Spleen (tissue), 13 donors: ENCODE results near the gene OR2G2. TPM values are rescaled to one million over a fixed set of nuclear protein-coding genes. Genes with fewer than 3 reads are reported as not detected.

Source experiments
- DNase-seq: peaks from one replicate; pipeline ENCODE4 v3.0.0-alpha.2; 2020
- H3K27ac ChIP-seq, 8 donors: fragments of 200-600 bp; sonication (generic) in 7 of 8; 1 replicate in 4 of 8; 2 replicates in 4 of 8; pipeline versions ENCODE4 v1.5.0 to v1.8.0; 2016 to 2021; ENCODE audit warnings: inconsistent platforms in 4 of 8, mild to moderate bottlenecking in 4 of 8, moderate library complexity in 1 of 8
- H3K27me3 ChIP-seq, 7 donors: fragments of 200-600 bp; sonication (generic) in 6 of 7; replicated peaks in 1 of 7; 1 replicate in 4 of 7; 2 replicates in 3 of 7; pipeline versions ENCODE4 v1.5.0 to v1.8.0; 2016 to 2021; ENCODE audit warnings: inconsistent platforms in 3 of 7, mild to moderate bottlenecking in 1 of 7
- H3K36me3 ChIP-seq, 6 donors: fragments of 200-600 bp; sonication (generic) in 5 of 6; 1 replicate in 4 of 6; 2 replicates in 2 of 6; pipeline versions ENCODE4 v1.5.0 to v1.8.0; 2016 to 2021; ENCODE audit warnings: inconsistent platforms in 2 of 6
- H3K4me1 ChIP-seq, 6 donors: fragments of 200-600 bp; sonication (generic) in 5 of 6; 1 replicate in 3 of 6; 2 replicates in 3 of 6; pipeline versions ENCODE4 v1.5.0 to v1.8.0; 2016 to 2021; ENCODE audit warnings: inconsistent platforms in 3 of 6
- H3K4me3 ChIP-seq, 8 donors: fragments of 200-600 bp; sonication (generic) in 7 of 8; 1 replicate in 4 of 8; 2 replicates in 4 of 8; pipeline versions ENCODE4 v1.5.0 to v1.8.0; 2016 to 2021; ENCODE audit warnings: inconsistent platforms in 4 of 8, mild to moderate bottlenecking in 4 of 8, moderate library complexity in 2 of 8
- H3K9me3 ChIP-seq, 8 donors: fragments of 200-600 bp; sonication (generic) in 7 of 8; 1 replicate in 4 of 8; 2 replicates in 4 of 8; pipeline versions ENCODE4 v1.5.0 to v1.8.0; 2016 to 2021; ENCODE audit warnings: inconsistent platforms in 4 of 8
- POLR2A ChIP-seq, 3 donors: fragments of 450-650 bp; IDR thresholded peaks; one replicate each; pipeline ENCODE4 v1.5.1; 2017; ENCODE audit warnings: antibody characterized with exemption in 3 of 3, mild to moderate bottlenecking in 1 of 3
- POLR2AphosphoS5 ChIP-seq, 3 donors: sonication (generic); formaldehyde crosslinking; IDR thresholded peaks; one replicate each; pipeline ENCODE4 v1.5.1; 2017; ENCODE audit warnings: antibody characterized with exemption in 3 of 3
- WGBS, 5 donors: extraction: QIAGEN DNeasy Blood & Tissue Kit in 3 of 5; methylation state at CpG; one replicate each; pipeline versions ENCODE4 v1.1.5 to v1.1.7; 2013 to 2018; 5-methylcytosine and 5-hydroxymethylcytosine counted together
- intact Hi-C: fragments of 100-400 bp; cut with DNase I; formaldehyde crosslinking; loops from one replicate; pipeline ENCODE4 v1.15.0; 2023; ENCODE audit warnings: low total_unique reads
- long read RNA-seq, 2 donors: transcript quantifications; one replicate each; lab custom pipeline, GENCODE V29; 2026
- polyA plus RNA-seq, 3 donors: library from polyadenylated mRNA; stranded (reverse); fragments of 200-250 nt; gene quantifications; one replicate each; pipeline ENCODE4 v1.2.1, GENCODE V29; 2013
- total RNA-seq, 7 donors: library from RNA; depleted of rRNA in 3 of 7; stranded (reverse); fragments of >200 nt in 3 of 7; fragmentation: NEBNext Ultra II Directional in 4 of 7; extraction: Animal tissue kit (Norgen Biotek cat#: 25700) in 4 of 7; gene quantifications; one replicate each; pipeline versions ENCODE4 v1.1.0 to v1.2.1, GENCODE V29; 2016 to 2021
- TF ChIP-seq, protein P1 (sequence below), 11 experiments: fragments of 200-600 bp in 7 of 11; fragments of 450-650 bp in 4 of 11; sonication (generic) in 4 of 11; IDR thresholded peaks in 8 of 11; conservative IDR thresholded peaks in 3 of 11; 1 replicate in 7 of 11; 2 replicates in 4 of 11; pipeline versions ENCODE4 v1.4.0 to v1.8.0; 2016 to 2021; ENCODE audit warnings: antibody characterized with exemption in 11 of 11, inconsistent platforms in 4 of 11, mild to moderate bottlenecking in 1 of 11
- donor health status: healthy with polysubstance abuse.
- donor health status: DM: no; HTN: no; CAD: no; lungs with moderate emphysema.
- donor health status: DM: no; HTN: no; CAD: no.
- donor health status: Bipolar disorder and iron deficiency.
- donor health status: healthy.
- donor health status: DM: no; HTN: no; CAD: no.
- donor health status: DM: yes; HTN: yes; CAD: no.

OR2G2 gene, protein sequence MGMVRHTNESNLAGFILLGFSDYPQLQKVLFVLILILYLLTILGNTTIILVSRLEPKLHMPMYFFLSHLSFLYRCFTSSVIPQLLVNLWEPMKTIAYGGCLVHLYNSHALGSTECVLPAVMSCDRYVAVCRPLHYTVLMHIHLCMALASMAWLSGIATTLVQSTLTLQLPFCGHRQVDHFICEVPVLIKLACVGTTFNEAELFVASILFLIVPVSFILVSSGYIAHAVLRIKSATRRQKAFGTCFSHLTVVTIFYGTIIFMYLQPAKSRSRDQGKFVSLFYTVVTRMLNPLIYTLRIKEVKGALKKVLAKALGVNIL
- total RNA-seq (not detected), polyA plus RNA-seq (not detected)
- long read RNA-seq, donor 1 = 0 reads
- long read RNA-seq, donor 2 = 0 reads

DNA sequence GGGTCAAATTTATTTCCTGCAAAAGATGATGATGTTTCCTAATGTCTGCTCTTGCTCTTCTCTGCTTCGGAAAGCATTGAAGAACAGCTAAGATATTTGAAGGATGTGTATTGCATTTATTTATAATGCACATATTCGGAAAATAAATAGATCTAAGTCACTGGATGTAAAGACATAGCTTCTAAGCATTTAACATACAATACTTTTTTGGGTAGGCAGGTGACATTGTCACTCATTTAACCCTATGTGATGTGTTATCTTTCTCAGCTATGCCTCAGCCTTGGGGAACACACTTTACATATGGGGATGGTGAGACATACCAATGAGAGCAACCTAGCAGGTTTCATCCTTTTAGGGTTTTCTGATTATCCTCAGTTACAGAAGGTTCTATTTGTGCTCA, at the start of gene OR2G2:
TSS of gene OR2G2 (plus strand) at position 301 of the 400 bp plus-strand sequence. CDS start at position 301, 0 bp downstream.
- H3K4me1 ChIP-seq = no peaks in the 10 kb centered on the region
- peaks cover 0 to 12% (median 1%) of the 10 kb centered on the region in 8 donors for H3K9me3 ChIP-seq
- 87 to 93% (median 90%) methylated on average over 2 of the region's 2 CpGs for WGBS, 5 donors
- no peak within 1 kb of the TSS for H3K4me3 ChIP-seq
- DNase-seq = no peak
- intact Hi-C loops = no loop called here
- no peaks in the 10 kb centered on the region for H3K27me3 ChIP-seq
- no peak for TF ChIP-seq POLR2A (IDR thresholded peaks at IDR 0.05)
- TF ChIP-seq POLR2AphosphoS5 (IDR thresholded peaks at IDR 0.05) = no peak
- no peaks in the 10 kb centered on the region for H3K36me3 ChIP-seq
- no peak within 1 kb of the TSS for H3K27ac ChIP-seq

DNA sequence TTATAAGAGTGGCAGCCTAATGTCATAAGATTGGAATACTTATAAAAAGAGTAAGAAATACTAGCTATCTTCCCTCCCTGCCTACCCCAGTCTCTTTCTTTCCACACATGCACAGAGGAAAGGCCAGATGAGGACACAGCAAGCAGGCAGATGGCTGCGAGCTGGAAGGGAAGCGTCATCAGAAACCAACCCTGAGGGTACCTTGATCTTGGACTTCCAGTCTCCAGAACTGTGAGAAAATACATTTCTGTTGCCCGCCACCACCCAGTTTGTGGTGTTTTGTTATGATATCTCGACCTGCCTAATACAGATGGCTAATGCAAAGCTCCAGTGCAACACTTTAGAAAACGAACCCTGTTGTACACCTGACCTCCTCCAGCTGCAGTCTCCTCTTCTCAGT, 49.6 kb upstream of the OR2G2 start:
- 77 to 91% (median 84%) methylated on average over 5 of the region's 5 CpGs for WGBS, 5 donors
- Histone ChIP-seq H3K4me1 (no peaks in the 10 kb centered on the region), H3K36me3 (no peaks in the 10 kb centered on the region), H3K4me3 (no peak overlapping the region), H3K9me3 (no peaks in the 10 kb centered on the region), H3K27me3 (peaks cover 0 to 6% (median 0%) of the 10 kb centered on the region in 7 donors), H3K27ac (no peak overlapping the region)
- TF ChIP-seq POLR2AphosphoS5 (IDR thresholded peaks at IDR 0.05) = no peak
- TF ChIP-seq, protein P1, sequence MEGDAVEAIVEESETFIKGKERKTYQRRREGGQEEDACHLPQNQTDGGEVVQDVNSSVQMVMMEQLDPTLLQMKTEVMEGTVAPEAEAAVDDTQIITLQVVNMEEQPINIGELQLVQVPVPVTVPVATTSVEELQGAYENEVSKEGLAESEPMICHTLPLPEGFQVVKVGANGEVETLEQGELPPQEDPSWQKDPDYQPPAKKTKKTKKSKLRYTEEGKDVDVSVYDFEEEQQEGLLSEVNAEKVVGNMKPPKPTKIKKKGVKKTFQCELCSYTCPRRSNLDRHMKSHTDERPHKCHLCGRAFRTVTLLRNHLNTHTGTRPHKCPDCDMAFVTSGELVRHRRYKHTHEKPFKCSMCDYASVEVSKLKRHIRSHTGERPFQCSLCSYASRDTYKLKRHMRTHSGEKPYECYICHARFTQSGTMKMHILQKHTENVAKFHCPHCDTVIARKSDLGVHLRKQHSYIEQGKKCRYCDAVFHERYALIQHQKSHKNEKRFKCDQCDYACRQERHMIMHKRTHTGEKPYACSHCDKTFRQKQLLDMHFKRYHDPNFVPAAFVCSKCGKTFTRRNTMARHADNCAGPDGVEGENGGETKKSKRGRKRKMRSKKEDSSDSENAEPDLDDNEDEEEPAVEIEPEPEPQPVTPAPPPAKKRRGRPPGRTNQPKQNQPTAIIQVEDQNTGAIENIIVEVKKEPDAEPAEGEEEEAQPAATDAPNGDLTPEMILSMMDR (IDR thresholded peaks at IDR 0.05 in 8 of 11, conservative IDR thresholded peaks at IDR 0.05 in 3 of 11) = no peak
- TF ChIP-seq POLR2A (IDR thresholded peaks at IDR 0.05) = no peak
- intact Hi-C loops = no loop called here
- DNase-seq = no peak

DNA sequence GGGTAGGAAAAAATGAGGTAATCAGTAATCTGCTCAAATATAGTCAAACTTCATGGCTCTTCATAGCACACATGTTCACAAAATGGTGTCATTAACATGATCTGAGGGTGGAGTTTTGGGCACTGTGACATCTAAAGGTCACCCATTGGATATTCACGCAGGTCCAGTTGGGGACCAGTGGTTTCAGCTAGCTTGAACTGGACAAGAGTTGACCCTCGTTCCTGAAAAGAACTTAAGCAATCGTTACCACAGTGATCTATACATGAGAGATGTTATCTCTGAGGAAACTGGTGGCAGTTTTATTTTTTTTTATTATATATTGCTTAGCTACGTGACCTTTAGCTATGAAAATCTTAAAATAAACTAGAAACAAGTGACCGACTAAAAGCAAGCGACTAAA, 48.9 kb upstream of the OR2G2 start:
- TF ChIP-seq POLR2A (IDR thresholded peaks at IDR 0.05) (no peak), POLR2AphosphoS5 (IDR thresholded peaks at IDR 0.05) (no peak)
- TF ChIP-seq, protein P1 (IDR thresholded peaks at IDR 0.05 in 8 of 11, conservative IDR thresholded peaks at IDR 0.05 in 3 of 11) = no peak
- no peaks in the 10 kb centered on the region for H3K9me3 ChIP-seq
- no peak overlapping the region for H3K27ac ChIP-seq
- H3K4me1 ChIP-seq = no peaks in the 10 kb centered on the region
- intact Hi-C loops = no loop called here
- no peak overlapping the region for H3K4me3 ChIP-seq
- peaks cover 0 to 6% (median 0%) of the 10 kb centered on the region in 7 donors for H3K27me3 ChIP-seq
- 54 to 72% (median 63%) methylated on average over 6 of the region's 6 CpGs for WGBS, 5 donors
- no peaks in the 10 kb centered on the region for H3K36me3 ChIP-seq
- DNase-seq = no peak

DNA sequence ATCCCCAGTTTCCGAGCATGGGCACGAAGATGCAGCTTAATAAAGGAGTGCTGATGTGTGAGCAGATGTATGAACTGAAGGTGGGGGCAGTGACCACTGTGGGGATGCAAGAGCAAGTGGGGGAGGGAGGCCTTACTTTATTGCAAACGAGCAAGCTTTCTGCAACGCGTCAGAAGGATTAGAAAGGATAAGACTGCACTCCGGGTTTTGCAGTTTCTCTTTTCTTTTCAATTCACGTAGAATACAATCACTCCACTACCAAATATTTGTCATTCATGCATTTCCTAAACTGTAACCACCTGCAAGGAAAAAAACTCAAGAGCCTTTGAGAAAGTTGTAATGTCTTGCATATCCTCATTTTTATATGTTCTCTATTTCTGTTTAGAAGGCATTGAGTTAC, 47.6 kb upstream of the OR2G2 start:
- no peaks in the 10 kb centered on the region for H3K4me1 ChIP-seq
- no peak overlapping the region for H3K27ac ChIP-seq
- DNase-seq = no peak
- no peaks in the 10 kb centered on the region for H3K36me3 ChIP-seq
- H3K9me3 ChIP-seq = no peaks in the 10 kb centered on the region
- TF ChIP-seq POLR2A (IDR thresholded peaks at IDR 0.05) (no peak), POLR2AphosphoS5 (IDR thresholded peaks at IDR 0.05) (no peak)
- TF ChIP-seq, protein P1 (IDR thresholded peaks at IDR 0.05 in 8 of 11, conservative IDR thresholded peaks at IDR 0.05 in 3 of 11) = no peak
- H3K4me3 ChIP-seq = no peak overlapping the region
- 19 to 33% (median 20%) methylated on average over 7 of the region's 7 CpGs for WGBS, 5 donors
- peaks cover 0 to 6% (median 0%) of the 10 kb centered on the region in 7 donors for H3K27me3 ChIP-seq
- intact Hi-C loops = no loop called here
